GM21825 (cell line): ENCODE results near the gene SDR42E2.
A peak's percentile ranks its signal among the peaks of the same experiment; 100 is the strongest.
"Not testable (repeated sequence)": the region's sequence is repeated elsewhere in the genome, so short reads cannot be mapped to it uniquely, and the experiment has no call there.

Experiments
- ATAC-seq: cut with Tn5 transposase; IDR thresholded peaks from one replicate; pipeline ENCODE4 v1.9.1; 2021; ENCODE audit warnings: mild to moderate bottlenecking, moderate library complexity; ENCODE audit not compliant: unreplicated experiment

Gene SDR42E2

DNA sequence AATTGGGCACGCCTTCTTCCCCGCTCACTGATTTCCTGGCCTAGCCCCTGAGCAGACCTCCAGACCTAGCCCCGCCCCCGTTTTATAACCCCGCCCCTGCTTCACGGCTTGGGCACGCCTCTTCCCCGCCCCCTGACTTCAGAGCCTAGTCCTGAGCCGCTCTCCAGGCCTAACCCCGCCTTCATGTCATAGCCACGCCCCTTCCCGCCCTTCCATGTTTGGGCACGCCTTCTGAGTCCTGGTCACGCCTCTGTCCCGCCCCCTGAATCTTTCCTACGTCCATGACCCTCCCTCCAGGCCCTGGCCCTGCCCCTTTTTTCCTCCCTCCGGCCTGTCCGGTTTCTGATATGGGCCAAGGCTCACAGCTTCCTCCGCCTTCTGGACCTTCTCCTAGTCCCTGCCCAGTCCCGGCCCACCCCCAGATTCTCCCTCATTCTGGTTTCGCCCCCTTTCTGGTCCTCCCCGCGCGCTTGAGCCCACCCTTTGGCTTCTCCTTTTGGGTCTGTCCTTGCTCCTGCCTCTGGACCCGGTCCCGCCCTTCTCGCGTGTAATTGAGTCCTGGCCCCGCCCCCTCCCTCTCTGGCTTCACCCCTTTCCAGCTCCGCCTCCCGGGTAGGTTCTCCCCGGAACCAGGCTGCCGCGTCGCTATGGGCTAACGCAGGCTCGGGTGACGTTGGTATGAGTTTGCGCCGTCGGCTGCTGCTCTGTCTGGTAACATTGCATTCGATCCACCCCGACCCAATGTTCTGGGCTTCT, 28.6 kb downstream of the SDR42E2 start:
- peak; percentile 41 for ATAC-seq

DNA sequence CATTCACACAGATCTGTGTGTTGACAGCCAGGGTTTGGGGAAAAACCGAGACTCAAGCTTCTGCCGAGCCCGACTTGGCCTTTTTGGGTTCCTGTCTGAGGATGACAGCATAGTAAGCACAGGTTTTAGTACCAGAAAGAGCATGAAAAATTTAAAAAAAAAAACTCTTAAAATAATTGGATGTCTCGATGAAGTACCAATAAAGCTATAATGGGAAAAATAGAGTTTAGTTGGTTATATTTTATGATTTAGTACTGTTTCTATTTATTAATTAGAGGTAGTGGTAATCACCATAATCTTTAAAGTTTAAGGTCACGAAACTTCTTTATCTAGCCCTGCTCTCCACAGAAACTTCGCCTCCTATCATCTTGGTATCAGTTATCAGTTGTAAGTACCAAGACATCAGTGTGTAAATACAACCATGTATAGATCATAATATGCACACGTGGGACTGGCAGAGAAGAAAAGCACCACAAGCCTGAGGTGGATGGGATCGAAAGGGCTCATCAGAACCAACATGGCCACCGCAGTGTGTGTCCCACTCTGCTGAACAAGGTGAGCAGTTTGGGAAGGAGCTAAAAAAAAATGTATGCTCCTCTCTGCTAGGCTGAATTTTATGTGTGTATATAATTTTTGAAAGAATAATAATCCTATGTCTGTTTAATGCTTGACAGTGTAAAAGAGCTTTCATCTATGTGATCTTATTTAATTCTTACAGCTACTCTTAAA, 29.4 kb downstream of the SDR42E2 start:
- ATAC-seq = no peak

DNA sequence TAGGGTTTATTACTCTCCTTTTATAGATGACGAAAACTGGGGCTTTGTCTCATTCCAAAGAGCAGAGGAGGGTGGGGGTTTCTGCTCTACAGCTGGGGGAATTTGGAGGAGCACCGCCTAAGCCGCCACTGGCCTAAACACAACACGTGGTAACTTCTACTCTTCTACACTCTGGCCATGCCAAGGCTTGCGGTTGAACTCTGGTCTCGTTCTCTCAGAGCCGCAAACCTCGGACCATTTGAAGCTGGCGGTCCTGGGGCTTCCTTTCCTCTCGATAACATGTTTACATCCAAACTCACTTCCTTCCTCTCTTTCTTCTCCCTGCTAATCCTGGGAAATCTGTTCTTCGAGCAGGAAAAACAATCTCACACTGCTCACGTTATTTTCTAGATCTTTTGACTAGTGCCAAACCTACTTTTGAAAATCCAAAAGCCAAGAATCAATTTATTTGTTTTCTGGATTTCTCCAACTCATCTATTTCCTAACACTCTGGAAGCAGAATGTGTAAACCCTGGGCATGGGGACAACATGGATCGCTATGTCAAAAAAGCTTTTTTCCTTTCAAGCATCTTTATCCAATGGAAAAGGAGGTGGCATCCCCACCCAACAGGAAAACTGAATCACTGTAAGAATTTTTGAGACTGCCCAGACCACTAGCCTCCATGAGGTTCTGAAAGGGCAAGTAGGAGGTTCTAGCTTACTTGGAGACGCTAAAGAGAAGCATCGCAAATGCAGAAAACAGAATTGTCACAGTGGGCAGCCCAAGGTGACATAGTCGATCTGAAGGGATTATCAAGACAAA, 30.2 kb downstream of the SDR42E2 start:
- ATAC-seq = peak; percentile 23

DNA sequence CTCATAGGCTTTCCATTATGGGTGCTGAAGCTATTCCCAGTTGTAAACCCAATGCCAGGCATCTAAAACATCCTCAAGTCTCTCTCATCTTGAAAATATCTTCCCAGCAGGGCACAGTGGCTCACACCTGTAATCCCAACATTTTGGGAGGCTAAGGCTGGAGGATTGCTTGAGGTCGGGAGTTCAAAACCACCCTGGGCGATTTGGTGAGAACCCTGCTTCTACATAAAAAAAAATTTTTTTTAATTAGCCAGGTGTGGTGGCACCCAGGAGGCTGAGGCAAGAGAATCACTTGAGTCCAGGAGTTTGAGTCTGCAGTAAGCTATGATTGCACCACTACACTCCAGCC, 30.7 kb downstream of the SDR42E2 start:
- ATAC-seq = no peak

DNA sequence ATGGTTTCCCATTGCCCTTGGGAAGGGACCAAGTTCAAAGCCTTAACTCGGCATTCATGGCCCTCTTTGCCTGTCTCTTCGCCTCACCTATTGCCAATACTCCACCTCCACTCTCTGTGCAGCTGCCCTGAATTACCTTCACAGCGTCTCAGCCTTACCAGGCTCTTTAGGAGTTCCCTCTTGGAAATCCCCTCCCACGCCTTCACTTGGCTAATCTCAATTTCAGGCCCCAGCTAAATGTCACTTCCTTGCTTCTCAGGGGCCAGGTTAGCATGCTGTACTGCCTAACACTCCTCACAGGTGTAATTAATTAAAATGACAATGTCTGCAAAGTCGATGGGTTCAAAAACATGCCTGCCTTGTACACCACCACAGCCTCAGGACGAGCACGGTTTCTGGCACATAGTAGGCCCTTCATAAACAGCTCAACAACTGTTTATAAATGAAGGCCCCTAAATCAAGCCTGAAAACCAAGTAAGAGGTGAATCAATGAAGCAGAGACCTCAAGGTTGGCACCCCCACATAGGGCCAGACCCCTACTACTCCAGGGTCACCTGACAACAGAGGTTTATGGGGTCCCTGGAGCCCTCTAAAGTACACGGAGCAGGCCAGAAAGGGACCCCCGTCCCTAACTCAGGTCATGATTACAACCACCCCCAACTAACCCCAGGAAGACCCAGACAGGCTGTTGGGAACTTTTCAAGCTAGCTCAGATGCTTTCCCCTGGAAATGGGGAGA, 32.6 kb downstream of the SDR42E2 start:
- ATAC-seq = no peak

DNA sequence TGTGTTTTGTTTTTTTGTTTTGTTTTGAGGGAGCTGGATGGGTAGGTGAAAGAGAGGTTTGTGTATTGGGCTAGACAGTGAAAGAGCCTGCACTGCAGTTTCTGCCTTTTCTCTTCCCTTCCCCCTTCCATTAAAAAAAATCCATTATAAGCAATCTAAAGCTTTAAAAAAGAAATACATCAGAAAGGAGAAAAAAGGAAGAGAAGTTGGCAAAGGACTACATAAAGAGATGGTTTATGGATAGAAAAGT, 33.1 kb downstream of the SDR42E2 start:
- ATAC-seq = no peak

DNA sequence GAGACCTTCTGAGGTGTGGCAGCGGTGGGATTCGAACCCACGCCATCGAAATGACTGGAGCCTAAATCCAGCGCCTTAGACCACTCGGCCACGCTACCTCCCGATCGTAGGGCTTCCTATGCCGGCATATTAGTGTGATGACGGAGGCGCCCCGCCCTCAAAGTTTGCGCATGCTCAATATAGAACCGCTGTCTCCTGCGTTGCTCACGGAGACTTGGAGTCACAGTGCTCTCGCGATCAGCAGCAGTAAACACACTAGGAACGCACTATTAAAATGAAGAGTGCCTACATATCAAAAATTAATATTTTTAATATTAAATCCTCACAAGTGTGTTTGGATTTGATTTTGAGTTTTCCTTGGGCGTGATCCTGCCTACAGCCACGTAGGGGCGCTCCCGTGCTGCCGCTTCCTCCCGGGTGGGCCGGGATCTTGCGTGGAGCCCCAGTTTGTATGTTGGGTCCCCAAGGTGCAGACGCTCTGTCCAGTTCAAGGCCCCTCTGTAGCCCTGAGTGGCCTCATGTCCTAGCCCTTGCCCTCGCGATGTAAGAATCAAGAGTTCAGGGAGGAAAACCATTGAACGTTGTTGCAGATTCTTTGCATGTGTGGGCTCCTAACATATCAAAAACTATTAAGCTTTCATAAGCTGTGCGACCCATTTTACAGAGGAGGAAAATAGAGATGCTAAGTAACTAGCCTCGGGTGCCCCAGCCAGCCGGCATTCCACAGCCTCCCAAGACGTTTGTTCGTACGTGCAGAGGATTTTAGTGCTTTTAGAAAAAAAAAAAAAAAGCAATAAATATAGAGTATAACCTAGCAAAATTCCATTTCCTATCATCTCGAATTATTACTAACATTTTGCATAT, 33.6 kb downstream of the SDR42E2 start:
- no peak for ATAC-seq

DNA sequence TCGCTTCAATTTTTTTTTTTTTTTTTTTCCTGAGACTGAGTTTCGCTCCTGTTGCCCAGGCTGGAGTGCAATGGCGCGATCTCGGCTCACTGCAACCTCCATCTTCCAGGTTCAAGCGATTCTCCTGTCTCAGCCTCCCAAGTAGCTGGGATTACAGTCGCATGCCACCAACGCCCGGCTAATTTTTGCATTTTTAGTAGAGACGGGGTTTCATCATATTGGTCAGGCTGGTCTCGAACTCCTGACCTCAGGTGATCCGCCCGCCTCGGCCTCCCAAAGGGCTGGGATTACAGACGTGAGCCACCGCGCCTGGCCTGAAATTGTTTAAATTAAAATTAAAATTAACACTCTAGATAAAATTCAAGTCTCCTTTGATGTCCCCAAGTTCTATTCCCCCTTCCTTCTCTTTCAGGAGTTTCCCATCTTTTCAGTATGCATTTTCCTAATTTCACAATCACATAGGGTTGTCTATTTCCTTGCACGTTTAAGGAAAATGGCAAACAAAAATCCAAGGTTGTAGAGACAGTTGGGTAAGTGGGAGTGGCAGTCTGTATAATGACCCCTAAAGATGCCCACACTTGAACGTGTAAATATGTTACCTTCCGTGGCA, 34.4 kb downstream of the SDR42E2 start:
- ATAC-seq = not testable (repeated sequence)

DNA sequence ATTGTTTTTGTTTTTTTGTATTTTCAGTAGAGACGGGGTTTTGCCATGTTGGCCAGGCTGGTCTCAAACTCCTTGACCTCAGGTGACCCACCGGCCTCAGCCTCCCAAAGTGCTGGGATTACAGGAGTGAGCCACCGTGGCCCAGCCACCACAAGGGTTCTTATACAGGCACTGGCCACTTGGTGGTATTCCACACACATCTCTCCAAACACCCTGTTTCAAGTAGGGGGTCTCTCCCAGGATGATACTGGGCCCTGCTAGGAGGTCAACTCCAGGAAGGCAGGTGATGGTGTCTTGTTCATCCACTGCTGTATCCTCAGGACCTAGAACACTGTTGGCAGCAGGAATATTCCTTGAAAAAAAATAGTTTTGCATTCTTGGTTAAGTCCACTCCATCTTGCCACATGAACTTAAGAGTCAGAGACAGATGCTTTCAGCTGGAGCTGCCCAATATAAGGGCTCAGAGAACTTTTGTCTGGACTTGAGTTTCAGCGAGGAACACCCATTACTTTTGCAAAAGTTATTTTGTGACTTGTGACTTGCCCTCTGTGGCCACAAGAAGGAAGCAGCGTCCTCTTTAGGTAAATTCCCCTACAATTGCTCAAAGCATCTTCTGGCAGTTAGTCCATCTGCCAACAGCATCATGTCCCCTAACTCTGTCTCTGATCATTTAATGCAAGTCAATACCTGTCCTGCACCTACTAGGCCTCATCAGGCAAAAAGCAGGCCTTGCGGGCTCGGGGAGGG, 36.4 kb downstream of the SDR42E2 start:
- ATAC-seq = no peak

DNA sequence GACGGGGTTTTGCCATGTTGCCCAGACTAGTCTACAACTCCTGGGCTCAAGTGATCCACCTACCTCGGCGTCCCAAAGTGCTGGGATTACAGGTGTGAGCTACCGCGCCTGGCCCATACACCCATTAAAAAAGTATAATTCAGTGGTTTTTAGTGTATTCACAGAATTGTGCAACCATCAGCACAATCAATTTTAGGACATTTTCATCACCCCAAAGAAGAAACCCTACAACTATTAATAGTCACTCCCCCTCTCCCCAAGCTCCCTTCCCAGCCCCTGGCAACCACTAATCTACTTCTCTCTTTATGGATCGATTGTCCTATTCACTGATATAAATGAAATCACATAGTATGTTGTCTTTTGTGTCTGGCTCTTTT, 39.9 kb downstream of the SDR42E2 start:
- ATAC-seq = no peak

DNA sequence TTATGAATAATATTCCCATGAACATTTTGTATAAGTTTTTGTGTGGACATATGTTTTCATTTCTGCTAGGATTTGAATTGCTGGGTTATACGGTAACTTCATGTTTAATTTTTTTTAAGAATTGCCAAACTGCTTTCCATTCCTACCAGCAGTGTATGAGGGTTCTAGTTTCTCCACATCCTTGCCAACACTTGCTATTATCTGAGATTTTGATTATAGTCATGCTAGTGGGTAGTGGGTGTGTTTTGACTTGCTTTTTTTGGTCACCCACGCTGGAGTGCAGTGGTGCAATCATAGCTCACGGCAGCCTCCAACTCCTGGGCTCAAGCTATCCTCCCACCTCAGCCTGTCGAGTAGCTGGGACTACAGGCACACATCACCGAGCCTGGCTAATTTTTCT, 40.8 kb downstream of the SDR42E2 start:
- no peak for ATAC-seq

DNA sequence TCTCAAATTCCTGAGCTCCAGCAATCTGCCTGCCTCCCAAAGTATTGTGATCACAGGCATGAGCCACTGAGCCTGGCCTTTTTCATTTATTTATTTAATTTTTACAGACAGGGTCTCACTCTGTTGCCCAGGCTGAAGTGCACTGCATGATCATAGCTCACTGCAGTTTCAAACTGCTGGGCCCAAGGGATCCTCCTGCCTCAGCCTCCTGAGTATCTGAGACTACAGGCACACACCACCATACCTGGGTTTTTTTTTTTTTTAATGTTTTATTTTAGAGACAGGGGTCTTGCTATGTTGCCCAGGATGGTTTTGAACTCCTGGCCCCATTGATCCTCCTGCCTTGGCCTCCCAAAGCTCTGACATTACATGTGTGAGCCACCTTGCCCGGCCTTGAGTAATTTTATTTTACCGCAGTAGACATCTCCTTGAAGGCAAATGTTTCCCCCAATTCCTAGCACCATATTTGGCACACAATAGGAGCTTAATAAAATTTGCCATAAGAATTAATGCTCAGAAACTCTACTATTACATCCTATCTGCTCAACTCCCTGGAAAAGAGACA, 41.9 kb downstream of the SDR42E2 start:
- no peak for ATAC-seq

DNA sequence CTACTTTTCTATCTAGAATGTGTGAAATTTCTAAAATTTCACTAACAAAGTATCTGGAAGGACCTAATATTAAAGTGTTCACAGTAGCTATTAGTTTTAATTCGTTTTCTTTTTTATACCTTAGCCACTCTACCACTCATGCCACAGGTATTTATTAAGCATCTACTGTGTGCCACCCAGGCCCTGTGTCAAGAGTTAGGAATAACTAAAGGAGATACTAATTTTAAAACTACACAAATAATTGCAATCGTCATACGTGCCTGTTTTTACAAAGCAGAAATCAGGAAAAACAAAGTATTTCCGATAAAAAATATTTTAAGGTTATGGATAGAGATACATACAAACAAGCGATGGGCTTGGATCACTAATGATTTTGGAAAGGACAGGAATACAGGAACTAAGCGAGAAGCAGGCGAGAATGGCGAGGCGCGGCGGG, 43.3 kb downstream of the SDR42E2 start:
- ATAC-seq = no peak

DNA sequence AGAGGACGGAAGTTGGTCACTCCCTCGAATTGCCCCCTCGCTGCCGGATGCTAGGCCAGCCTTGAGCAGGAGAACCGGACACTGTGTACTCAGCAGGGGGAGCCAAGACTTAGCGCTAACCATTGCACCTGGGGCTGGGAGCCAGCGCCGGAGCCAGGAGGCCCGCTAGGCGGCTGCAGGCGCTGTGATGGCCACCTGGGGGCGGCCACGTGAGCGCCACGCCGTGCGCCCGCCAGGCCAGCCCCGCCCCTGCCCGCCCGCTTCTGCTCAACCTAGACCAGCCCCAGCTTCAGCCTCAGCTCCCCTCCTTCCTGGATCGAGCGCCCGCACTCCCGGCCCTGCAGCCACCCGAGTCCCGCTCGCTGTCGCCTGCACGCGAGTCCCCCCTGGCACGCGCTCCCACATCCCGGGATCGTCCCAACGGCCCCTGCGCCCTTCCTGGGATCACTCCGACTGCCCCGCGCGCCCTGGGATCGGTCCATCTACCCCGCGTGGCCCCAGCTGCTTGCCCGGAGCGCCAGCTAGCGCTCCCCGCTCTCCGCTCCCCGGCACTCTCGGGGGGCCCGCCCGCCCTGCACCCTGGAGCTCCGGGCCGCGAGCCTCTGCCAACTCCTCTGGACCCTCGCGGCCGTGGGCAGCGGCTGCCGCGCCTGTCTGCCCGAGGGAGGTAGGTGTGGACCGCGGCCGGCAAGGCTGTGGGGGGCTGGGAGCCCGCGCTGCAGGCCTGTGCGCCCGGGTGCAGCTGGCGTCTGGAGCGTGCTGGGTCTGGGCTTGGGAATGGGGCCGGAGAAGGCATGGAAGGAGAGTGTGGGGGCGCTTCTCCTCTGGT, 43.9 kb downstream of the SDR42E2 start, which contains the start of gene EEF2K:
Gene EEF2K (plus strand): TSS at position 266 of the 829 bp plus-strand sequence. CDS start 19,452 bp downstream, outside the sequence.
- ATAC-seq = peak; percentile 72

DNA sequence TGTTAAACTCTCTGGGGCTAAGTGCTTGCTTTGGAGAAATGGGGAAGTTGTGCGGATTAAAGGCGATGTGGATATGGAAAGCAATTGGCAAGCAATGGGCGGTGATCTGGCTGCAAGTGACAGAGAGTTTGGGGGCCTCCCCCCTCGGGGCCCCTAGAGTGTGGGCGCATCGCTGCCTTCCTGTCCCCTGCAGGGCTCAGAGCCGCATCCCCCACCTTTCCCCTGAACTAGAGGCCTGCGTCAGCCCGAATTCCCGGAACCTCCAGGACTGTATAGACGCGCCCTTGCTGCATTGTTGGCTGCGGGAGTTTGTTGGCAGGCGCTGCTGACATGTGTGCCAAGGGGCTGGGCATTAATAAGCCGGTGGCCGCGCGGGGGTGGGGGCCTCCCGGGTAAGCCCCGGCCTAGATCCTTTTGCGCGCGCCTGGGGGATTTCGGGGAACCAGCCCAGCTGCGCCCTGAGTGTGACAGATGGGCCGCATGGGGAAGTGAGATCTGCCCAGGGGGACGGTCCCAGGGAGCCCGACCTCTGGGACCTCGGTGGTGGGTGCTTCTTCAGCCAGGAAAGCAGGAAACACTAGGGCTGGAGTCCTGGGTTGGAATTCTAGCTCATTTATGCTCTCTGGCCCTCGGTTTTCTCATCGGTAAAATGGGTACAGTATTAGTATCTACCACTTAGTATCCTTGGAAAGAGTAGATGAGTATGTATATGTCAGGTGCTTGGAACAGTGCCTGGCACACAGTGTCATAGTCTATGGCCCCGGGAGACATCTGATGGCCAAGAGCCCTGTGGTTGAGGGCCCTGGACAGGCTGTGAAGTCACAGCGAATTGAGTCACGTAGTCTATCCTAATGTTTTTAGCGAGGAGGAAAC, 44.8 kb downstream of the SDR42E2 start:
- ATAC-seq = peak; percentile 40

DNA sequence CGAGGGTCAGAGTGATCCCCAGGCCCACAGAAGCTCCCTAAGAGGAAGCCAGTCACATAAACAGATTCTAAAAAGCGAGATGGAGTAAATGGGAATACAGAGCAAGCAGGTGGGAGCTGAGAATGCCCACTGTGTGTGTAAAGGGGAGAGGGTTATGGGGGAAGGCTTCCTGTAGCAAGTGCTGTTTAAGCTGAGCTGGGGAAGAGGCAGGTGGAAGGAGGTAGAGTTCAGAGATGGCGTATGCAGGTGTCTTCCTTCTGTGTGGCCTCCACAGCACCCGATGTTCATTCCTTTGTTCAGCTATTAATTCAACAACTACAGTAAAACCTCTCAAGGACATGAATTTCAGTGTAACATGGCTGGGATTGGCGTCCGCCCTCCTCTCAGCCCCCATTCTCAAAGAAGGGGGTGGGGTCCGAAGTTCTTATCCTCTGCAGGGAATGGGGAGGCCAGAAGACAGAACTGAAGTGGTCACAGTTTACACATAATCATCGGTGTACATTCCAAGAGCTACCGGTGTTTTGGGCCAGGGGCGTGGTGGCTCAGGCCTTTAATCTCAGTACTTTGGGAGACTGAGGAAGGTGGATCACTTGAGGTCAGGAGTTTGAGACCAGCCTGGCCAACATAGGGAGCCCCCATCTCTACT, 45.5 kb downstream of the SDR42E2 start:
- no peak for ATAC-seq
